ENCODE data around the gene MYCBPAP.
"Not testable (repeated sequence)": the region's sequence is repeated elsewhere in the genome, so short reads cannot be mapped to it uniquely, and the experiment has no call there.

MYCBPAP gene

GRCh38 chr17:50472286-50472685 lies 36.0 kb upstream of the MYCBPAP start:
- DNase-seq (ENCODE audit: low read depth in 2 of 2) = no peak

GRCh38 chr17:50472761-50473161 lies 35.5 kb upstream of the MYCBPAP start:
- DNase-seq (ENCODE audit: low read depth in 2 of 2) = not testable (repeated sequence)

- no peak for DNase-seq (ENCODE audit: low read depth in 2 of 2)
These were observed 34.3 kb upstream of the MYCBPAP start for GRCh38 chr17:50473901-50474300.

DNA sequence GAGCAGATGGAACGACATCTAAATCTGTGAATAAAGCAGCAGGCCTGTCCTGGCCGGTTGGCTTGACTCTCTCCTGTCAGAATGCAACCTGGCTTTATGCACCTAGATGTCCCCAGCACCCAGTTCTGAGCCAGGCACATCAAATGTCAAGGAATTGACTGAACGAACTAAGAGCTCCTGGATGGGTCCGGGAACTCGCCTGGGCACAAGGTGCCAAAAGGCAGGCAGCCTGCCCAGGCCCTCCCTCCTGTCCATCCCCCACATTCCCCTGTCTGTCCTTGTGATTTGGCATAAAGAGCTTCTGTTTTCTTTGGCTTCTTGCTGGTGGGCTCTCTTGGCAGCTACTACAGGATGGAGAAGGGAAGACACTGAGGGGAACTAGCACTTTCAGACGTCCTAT lies 33.7 kb upstream of the MYCBPAP start:
- DNase-seq (ENCODE audit: low read depth in 2 of 2) = no peak

GRCh38 chr17:50475362-50475761 lies 32.9 kb upstream of the MYCBPAP start:
- DNase-seq (ENCODE audit: low read depth in 2 of 2) = no peak

DNA sequence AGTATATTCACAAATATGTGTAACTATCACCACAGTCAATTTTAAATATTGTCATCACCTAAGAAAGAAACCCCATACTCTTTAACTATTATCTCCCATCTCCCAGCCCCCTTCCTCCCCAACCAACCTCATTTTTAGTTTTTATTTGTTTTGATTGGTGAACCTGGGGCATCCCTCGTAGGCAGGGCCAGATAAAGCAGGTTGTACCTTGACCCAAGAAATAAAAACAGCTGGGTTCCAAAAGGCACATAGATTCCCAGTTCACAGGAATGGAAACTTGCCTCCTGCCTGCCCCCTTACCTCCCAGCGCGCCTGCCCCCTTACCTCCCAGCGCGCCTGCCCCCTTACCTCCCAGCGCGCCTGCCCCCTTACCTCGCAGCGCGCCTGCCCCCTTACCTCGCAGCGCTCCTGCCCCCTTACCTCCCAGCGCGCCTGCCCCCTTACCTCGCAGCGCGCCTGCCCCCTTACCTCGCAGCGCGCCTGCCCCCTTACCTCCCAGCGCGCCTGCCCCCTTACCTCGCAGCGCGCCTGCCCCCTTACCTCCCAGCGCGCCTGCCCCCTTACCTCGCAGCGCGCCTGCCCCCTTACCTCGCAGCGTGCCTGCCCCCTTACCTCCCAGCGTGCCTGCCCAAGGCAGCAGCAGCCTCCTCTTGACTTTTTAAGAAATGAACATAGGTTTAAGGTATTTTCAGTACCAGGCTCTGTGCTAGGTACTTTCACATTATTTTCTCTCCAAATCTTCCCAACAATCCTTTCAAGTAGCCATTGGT lies 32.3 kb upstream of the MYCBPAP start:
- not testable (repeated sequence) for DNase-seq (ENCODE audit: low read depth in 2 of 2)

DNA sequence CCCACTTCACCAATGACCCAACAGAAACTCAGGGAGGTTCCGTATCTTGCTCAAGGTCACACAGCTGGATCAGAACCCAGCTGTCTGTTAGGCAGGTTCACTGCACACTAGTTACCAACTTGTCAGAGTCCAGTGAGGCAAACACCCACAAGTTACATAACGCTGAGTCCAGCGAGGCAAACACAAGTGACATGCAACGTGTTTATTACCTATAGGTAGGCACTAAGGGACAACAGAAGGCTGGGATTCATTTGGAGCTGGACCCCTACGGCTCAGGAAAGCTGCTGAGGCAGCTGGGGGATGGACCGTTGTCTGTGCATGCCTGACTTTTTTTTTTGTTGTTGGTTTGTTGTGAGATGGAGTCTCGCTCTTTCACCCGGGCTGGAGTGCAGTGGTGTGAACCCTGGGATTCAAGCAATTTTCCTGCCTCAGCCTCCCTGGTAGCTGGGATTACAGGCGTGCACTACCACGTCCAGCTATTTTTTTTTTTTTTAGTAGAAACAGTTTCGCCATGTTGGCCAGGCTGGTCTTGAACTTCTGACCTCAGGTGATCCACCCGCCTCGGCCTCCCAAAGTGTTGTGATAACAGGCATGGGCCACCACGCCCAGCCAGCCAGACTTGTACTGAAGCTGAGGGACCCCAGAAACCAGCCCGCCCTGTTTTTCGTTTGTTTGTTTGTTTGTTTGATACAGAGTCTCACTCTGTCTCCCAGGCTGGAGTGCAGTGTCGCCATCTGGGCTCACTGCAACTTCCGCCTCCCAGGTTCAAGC lies 31.5 kb upstream of the MYCBPAP start:
- DNase-seq (ENCODE audit: low read depth in 2 of 2) = no peak

GRCh38 chr17:50477976-50478375 lies 30.3 kb upstream of the MYCBPAP start:
- DNase-seq (ENCODE audit: low read depth in 2 of 2) = no peak

GRCh38 chr17:50478391-50479381 lies 29.6 kb upstream of the MYCBPAP start, which contains the start of gene RSAD1:
Gene RSAD1 (plus strand): TSS chr17:50478860. CDS start chr17:50478885, 25 bp downstream.
- peak; percentile 64 to 81 for DNase-seq (ENCODE audit: low read depth in 2 of 2)

- peak; percentile 46 to 50 for DNase-seq (ENCODE audit: low read depth in 2 of 2)
These were observed 28.6 kb upstream of the MYCBPAP start for GRCh38 chr17:50479522-50480141.

- DNase-seq (ENCODE audit: low read depth in 2 of 2) = no peak
These were observed 28.0 kb upstream of the MYCBPAP start for GRCh38 chr17:50480142-50480764.

- no peak for DNase-seq (ENCODE audit: low read depth in 2 of 2)
These were observed 27.3 kb upstream of the MYCBPAP start for GRCh38 chr17:50480854-50481490.

DNA sequence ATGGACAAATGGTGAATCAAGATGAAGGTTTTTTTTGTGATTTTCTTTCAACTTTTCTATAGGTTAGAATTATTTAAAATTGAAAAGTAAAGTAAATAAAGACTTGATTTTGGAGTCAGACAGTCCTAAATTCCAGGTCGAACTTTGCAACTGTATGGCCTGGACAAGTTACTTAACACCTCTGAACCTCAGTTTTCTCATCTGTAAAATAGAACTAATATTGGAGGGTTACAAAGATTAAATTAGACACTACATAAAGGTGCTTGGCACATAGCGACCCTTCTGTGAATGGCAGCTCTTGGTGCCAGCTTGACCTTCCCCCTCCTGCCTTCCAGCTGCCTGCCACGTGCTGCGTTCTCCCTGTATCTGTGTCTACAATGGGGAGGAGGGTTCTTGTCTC lies 26.6 kb upstream of the MYCBPAP start:
- DNase-seq (ENCODE audit: low read depth in 2 of 2) = no peak

DNA sequence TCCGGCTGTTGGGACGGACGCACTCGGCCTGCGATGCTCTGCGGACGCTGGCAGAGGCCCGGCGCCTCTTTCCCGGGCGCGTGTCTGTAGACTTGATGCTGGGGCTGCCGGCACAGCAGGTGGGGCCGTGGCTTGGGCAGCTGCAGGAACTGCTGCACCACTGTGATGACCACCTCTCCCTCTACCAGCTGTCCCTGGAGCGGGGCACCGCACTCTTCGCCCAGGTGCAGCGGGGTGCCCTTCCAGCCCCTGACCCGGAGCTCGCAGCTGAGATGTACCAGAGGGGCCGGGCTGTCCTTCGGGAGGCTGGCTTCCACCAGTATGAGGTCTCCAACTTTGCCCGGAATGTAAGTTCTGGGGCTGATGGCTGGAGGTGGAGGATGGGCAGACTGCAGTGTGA lies 26.1 kb upstream of the MYCBPAP start:
- no peak for DNase-seq (ENCODE audit: low read depth in 2 of 2)

- peak; percentile 41 to 49 for DNase-seq (ENCODE audit: low read depth in 2 of 2)
These were observed 25.7 kb upstream of the MYCBPAP start for GRCh38 chr17:50482516-50482915.

DNA sequence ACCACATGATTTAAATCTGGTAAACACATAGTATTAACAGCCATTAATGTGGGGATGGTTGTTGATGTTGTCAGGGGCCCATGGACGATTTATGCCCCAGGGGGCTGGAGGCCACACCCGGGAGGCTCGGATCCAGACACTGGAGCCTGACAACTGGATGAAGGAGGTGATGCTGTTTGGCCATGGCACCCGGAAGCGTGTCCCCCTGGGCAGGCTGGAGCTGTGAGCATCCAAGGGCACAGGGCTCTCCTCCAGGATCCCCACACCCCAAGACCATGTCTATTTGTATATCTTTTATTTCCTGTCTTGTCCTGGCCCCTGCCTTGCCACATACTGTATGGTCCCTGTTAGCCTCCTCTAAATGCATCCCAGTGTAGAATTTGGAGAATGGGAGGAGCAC lies 25.0 kb upstream of the MYCBPAP start:
- no peak for DNase-seq (ENCODE audit: low read depth in 2 of 2)

GRCh38 chr17:50484386-50485155 lies 23.7 kb upstream of the MYCBPAP start:
- no peak for DNase-seq (ENCODE audit: low read depth in 2 of 2)

GRCh38 chr17:50487213-50488096 lies 20.8 kb upstream of the MYCBPAP start:
- no peak for DNase-seq (ENCODE audit: low read depth in 2 of 2)

DNA sequence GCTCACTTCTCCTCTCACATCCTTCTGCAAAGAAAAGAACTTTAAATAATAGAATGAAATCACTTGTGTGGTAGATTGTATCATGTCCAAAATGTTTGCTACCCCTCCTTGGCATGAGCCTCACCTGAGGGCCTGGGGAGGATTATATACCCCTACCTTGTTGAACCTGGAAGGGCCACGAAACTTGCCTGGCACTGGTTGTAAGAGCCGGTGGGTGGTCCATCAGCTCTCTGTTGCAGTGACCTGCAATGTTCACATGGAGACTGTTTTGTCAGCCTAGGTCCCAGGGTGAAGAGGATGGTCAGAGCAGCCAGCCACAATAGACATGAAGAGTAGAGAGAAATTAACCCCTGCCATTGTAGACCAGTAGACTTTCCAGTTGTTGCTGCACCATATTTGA lies 19.4 kb upstream of the MYCBPAP start:
- DNase-seq (ENCODE audit: low read depth in 2 of 2) = no peak
